ENCODE data around the gene BLMH.

DNA sequence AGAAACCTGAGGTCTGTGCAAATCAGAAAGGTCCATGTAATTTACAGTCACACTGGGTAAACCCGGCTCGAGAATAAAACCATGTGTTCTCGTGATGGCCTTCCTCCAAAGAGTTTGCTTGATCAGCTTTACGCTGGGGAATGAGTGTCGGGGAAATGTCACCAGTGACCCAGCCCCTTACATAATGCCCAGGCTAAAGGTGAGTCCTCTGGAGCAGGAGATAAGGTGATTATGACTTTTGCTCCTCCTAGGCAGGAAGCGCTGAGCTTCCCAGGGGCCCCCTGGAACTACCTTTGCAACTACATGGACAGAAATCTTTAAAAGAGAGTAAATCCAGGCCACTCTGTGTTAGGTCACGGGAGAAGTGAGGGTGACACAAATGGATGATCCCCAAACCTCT lies 71.9 kb downstream of the BLMH start:
- TF ChIP-seq, protein P1, sequence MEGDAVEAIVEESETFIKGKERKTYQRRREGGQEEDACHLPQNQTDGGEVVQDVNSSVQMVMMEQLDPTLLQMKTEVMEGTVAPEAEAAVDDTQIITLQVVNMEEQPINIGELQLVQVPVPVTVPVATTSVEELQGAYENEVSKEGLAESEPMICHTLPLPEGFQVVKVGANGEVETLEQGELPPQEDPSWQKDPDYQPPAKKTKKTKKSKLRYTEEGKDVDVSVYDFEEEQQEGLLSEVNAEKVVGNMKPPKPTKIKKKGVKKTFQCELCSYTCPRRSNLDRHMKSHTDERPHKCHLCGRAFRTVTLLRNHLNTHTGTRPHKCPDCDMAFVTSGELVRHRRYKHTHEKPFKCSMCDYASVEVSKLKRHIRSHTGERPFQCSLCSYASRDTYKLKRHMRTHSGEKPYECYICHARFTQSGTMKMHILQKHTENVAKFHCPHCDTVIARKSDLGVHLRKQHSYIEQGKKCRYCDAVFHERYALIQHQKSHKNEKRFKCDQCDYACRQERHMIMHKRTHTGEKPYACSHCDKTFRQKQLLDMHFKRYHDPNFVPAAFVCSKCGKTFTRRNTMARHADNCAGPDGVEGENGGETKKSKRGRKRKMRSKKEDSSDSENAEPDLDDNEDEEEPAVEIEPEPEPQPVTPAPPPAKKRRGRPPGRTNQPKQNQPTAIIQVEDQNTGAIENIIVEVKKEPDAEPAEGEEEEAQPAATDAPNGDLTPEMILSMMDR (IDR thresholded peaks at IDR 0.05), result no peak
- no peak for TF ChIP-seq POLR2AphosphoS5 (IDR thresholded peaks at IDR 0.05)
- TF ChIP-seq EP300 (IDR thresholded peaks at IDR 0.05), result no peak
